ENCODE measurements around the gene PNMA1. TPM values are rescaled to one million over a fixed set of nuclear protein-coding genes. Genes with fewer than 3 reads are reported as not detected.

The PNMA1 gene
- 10 to 100 TPM; 41.7 to 95.2 (median 47.6) TPM for total RNA-seq

- peaks cover 0 to 27% of the 10 kb centered on the region in 2 donors for H3K36me3 ChIP-seq
- TF ChIP-seq POLR2AphosphoS5 (IDR thresholded peaks at IDR 0.05): peak; percentile 86
- TF ChIP-seq CTCF (IDR thresholded peaks at IDR 0.05): peak in 1 of 4 experiments; percentile 2
- TF ChIP-seq POLR2A (IDR thresholded peaks at IDR 0.05): peak; percentile 79 to 88
- no peak for TF ChIP-seq EP300 (IDR thresholded peaks at IDR 0.05)
- peak; percentile 85 for ATAC-seq
- H3K27ac ChIP-seq: peak within 1 kb of the TSS; percentile 48 to 98 (median 92)
- H3K27me3 ChIP-seq: no peaks in the 10 kb centered on the region
- H3K9me3 ChIP-seq: no peaks in the 10 kb centered on the region
- peak within 1 kb of the TSS; percentile 45 to 68 for H3K4me3 ChIP-seq
- 0% methylated on average over 1 to 3 of the region's 113 CpGs for WGBS, 2 donors (ENCODE audit: low coverage in 1 of 2)
- peaks cover 3 to 69% (median 27%) of the 10 kb centered on the region in 3 donors for H3K4me1 ChIP-seq
Observed at GRCh38 chr14:73713803-73714655, at the start of gene PNMA1. Gene PNMA1 (minus strand): TSS chr14:73714384. CDS start chr14:73713639, 745 bp downstream.

- no peaks in the 10 kb centered on the region for H3K36me3 ChIP-seq
- no peaks in the 10 kb centered on the region for H3K27me3 ChIP-seq
- H3K9me3 ChIP-seq: no peaks in the 10 kb centered on the region
- 56 to 64% methylated on average over 3 of the region's 3 CpGs for WGBS, 2 donors (ENCODE audit: low coverage in 1 of 2)
- no peak for ATAC-seq
- peak overlapping the region in 3 of 4 donors; percentile 98 to 100 (median 99) for H3K27ac ChIP-seq
- TF ChIP-seq POLR2A (IDR thresholded peaks at IDR 0.05) (no peak), POLR2AphosphoS5 (IDR thresholded peaks at IDR 0.05) (no peak), CTCF (IDR thresholded peaks at IDR 0.05) (no peak), EP300 (IDR thresholded peaks at IDR 0.05) (no peak)
- no peak overlapping the region for H3K4me3 ChIP-seq
- H3K4me1 ChIP-seq: peaks cover 16 to 89% (median 53%) of the 10 kb centered on the region in 3 donors
Observed at GRCh38 chr14:73763396-73763795, 49.2 kb upstream of the PNMA1 start.

- Histone ChIP-seq H3K4me3 (no peak overlapping the region), H3K27me3 (no peaks in the 10 kb centered on the region), H3K36me3 (no peaks in the 10 kb centered on the region), H3K9me3 (no peaks in the 10 kb centered on the region), H3K4me1 (peaks cover 22 to 89% (median 56%) of the 10 kb centered on the region in 3 donors), H3K27ac (peak overlapping the region; percentile 0 to 100 (median 98))
- no peak for TF ChIP-seq POLR2A (IDR thresholded peaks at IDR 0.05)
- TF ChIP-seq EP300 (IDR thresholded peaks at IDR 0.05): no peak
- no peak for TF ChIP-seq CTCF (IDR thresholded peaks at IDR 0.05)
- TF ChIP-seq POLR2AphosphoS5 (IDR thresholded peaks at IDR 0.05): no peak
- no peak for ATAC-seq
- WGBS, 2 donors (ENCODE audit: low coverage in 1 of 2): 35 to 73% methylated on average over 3 to 7 of the region's 8 CpGs
Observed at GRCh38 chr14:73762375-73762822, 48.2 kb upstream of the PNMA1 start.

GRCh38 chr14:73761618-73762355 is 47.6 kb upstream of the PNMA1 start:
- no peak overlapping the region for H3K4me3 ChIP-seq
- H3K27ac ChIP-seq: peak overlapping the region; percentile 97 to 100 (median 98)
- ATAC-seq: no peak
- TF ChIP-seq POLR2A (IDR thresholded peaks at IDR 0.05) (no peak), CTCF (IDR thresholded peaks at IDR 0.05) (no peak), POLR2AphosphoS5 (IDR thresholded peaks at IDR 0.05) (no peak), EP300 (IDR thresholded peaks at IDR 0.05) (no peak)
- no peaks in the 10 kb centered on the region for H3K9me3 ChIP-seq
- no peaks in the 10 kb centered on the region for H3K36me3 ChIP-seq
- 0% methylated on average over 2 of the region's 2 CpGs; no CpG with 5 or more reads in 1 of the 2 donors for WGBS, 2 donors (ENCODE audit: low coverage in 1 of 2)
- peaks cover 22 to 89% (median 62%) of the 10 kb centered on the region in 3 donors for H3K4me1 ChIP-seq
- no peaks in the 10 kb centered on the region for H3K27me3 ChIP-seq

Measured in gastroesophageal sphincter (tissue), 4 donors.